Measurements from ENCODE around the gene ZFYVE28.

The ZFYVE28 gene

GRCh38 chr4:2331043-2331420 lies 87.4 kb downstream of the ZFYVE28 start:
- Histone ChIP-seq H3K9me2 (replicated peaks; ENCODE audit: control insufficient read depth, low read length) (no peaks in the 10 kb centered on the region), H3K4me1 (ENCODE audit: control insufficient read depth, low read length) (no peaks in the 10 kb centered on the region), H3F3A (ENCODE audit: control insufficient read depth, insufficient read depth) (no peaks in the 10 kb centered on the region), H3K36me3 (ENCODE audit: control insufficient read depth, low read length) (no peaks in the 10 kb centered on the region), H3K27me3 (ENCODE audit: control insufficient read depth, low read length) (peaks cover 21% of the 10 kb centered on the region), H3K4me3 (ENCODE audit: low read length) (no peak overlapping the region), H3K9me3 (ENCODE audit: control insufficient read depth, insufficient read depth, low read length) (peaks cover 9% of the 10 kb centered on the region), H4K20me1 (ENCODE audit: control insufficient read depth, insufficient read depth, low read depth, low read length) (no peaks in the 10 kb centered on the region), H3K27ac (ENCODE audit: low read depth, low read length) (no peak overlapping the region), H3K79me2 (ENCODE audit: control insufficient read depth, low read length) (no peaks in the 10 kb centered on the region), H3K4me2 (ENCODE audit: low read length) (no peak overlapping the region)
- no peak for TF ChIP-seq EZH2phosphoT487 (IDR thresholded peaks at IDR 0.05; ENCODE audit: borderline replicate concordance, low read length)
- TF ChIP-seq CTCF (IDR thresholded peaks at IDR 0.05; ENCODE audit: low read depth, low read length, poor library complexity, severe bottlenecking): no peak

DNA sequence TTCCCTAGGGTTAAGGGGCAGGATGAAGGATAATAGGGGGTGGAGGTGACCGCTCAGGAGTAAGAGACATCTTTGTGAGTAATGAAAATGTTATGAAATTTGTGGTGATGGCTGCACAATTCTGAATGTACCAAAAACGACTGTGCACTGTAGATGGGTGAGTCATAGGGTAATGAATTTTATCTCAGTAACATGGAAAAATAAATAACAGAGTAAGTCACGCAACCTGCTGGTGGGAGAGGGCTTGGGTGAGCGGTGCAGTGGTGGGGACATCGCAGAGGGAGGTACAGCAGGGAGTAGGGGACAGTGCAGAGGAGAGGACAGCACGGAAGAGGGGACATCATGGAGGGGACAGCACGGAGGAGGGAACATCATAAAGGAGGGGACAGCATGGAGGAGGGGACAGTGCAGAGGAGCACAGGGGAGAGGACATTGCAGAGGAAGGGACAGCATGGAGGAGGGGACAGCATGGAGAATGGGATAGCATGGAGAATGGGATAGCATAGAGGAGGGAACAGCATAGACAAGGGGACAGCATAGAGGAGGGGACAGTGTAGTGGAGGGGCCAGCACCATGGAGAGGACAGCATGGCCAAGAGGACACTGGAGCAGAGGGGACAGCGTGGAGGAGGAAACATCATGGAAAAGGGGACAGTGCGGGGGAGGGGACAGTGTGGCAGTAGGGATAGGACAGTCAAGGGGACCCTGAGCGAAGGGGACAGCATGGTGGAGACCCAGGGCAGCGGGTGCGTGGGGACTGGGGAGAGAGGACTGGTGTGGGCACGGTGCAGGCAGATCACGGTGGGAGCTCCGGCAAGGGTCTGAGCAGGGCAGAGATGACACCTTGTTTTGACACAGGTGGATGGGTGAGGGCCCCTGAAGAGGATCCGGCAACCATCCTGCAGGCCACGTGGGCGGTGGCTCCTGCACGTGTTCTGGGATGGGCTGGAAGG lies 88.1 kb downstream of the ZFYVE28 start:
- no peaks in the 10 kb centered on the region for H4K20me1 ChIP-seq (ENCODE audit: control insufficient read depth, insufficient read depth, low read depth, low read length)
- TF ChIP-seq EZH2phosphoT487 (IDR thresholded peaks at IDR 0.05; ENCODE audit: borderline replicate concordance, low read length) (no peak), CTCF (IDR thresholded peaks at IDR 0.05; ENCODE audit: low read depth, low read length, poor library complexity, severe bottlenecking) (no peak)
- peaks cover 9% of the 10 kb centered on the region for H3K9me3 ChIP-seq (ENCODE audit: control insufficient read depth, insufficient read depth, low read length)
- H3F3A ChIP-seq (ENCODE audit: control insufficient read depth, insufficient read depth): no peaks in the 10 kb centered on the region
- no peak overlapping the region for H3K4me2 ChIP-seq (ENCODE audit: low read length)
- H3K4me3 ChIP-seq (ENCODE audit: low read length): no peak overlapping the region
- H3K36me3 ChIP-seq (ENCODE audit: control insufficient read depth, low read length): no peaks in the 10 kb centered on the region
- H3K27ac ChIP-seq (ENCODE audit: low read depth, low read length): no peak overlapping the region
- peaks cover 21% of the 10 kb centered on the region for H3K27me3 ChIP-seq (ENCODE audit: control insufficient read depth, low read length)
- H3K4me1 ChIP-seq (ENCODE audit: control insufficient read depth, low read length): no peaks in the 10 kb centered on the region
- no peaks in the 10 kb centered on the region for H3K79me2 ChIP-seq (ENCODE audit: control insufficient read depth, low read length)
- H3K9me2 ChIP-seq (replicated peaks; ENCODE audit: control insufficient read depth, low read length): no peaks in the 10 kb centered on the region

DNA sequence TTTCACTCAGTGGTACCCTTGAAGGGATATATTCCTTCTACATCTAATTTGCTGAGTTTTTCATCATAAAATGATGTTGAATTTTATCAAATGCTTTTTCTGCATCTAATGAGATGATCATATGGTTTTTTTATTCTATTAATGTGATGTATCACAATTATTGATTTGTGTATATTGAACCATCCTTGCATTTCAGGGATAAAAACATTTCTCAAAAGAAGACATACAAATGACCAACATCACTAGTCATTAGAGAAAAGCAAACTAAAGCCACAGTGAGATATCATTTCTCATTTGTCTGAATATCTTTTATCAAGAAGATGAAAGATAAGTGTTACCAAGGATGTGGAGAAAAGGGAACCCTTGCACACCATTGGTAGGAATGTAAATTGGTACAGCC lies 90.9 kb downstream of the ZFYVE28 start:
- H3K27me3 ChIP-seq (ENCODE audit: control insufficient read depth, low read length): peaks cover 14% of the 10 kb centered on the region
- H3K4me3 ChIP-seq (ENCODE audit: low read length): no peak overlapping the region
- H3K9me2 ChIP-seq (replicated peaks; ENCODE audit: control insufficient read depth, low read length): no peaks in the 10 kb centered on the region
- H3K9me3 ChIP-seq (ENCODE audit: control insufficient read depth, insufficient read depth, low read length): peaks cover 9% of the 10 kb centered on the region
- H3K4me1 ChIP-seq (ENCODE audit: control insufficient read depth, low read length): no peaks in the 10 kb centered on the region
- H3F3A ChIP-seq (ENCODE audit: control insufficient read depth, insufficient read depth): no peaks in the 10 kb centered on the region
- H4K20me1 ChIP-seq (ENCODE audit: control insufficient read depth, insufficient read depth, low read depth, low read length): no peaks in the 10 kb centered on the region
- no peak overlapping the region for H3K27ac ChIP-seq (ENCODE audit: low read depth, low read length)
- no peaks in the 10 kb centered on the region for H3K36me3 ChIP-seq (ENCODE audit: control insufficient read depth, low read length)
- TF ChIP-seq CTCF (IDR thresholded peaks at IDR 0.05; ENCODE audit: low read depth, low read length, poor library complexity, severe bottlenecking): no peak
- no peak for TF ChIP-seq EZH2phosphoT487 (IDR thresholded peaks at IDR 0.05; ENCODE audit: borderline replicate concordance, low read length)
- H3K4me2 ChIP-seq (ENCODE audit: low read length): no peak overlapping the region
- no peaks in the 10 kb centered on the region for H3K79me2 ChIP-seq (ENCODE audit: control insufficient read depth, low read length)
